HUES48 (cell line): ENCODE measurements around the gene TRAF3.

Experiments used
- H3K27ac ChIP-seq: one replicate; pipeline ENCODE4 v1.7.0; 2013; ENCODE audit warnings: low read depth, low read length, inconsistent platforms
- H3K27me3 ChIP-seq: 2 replicates; pipeline ENCODE4 v1.6.1; 2013; ENCODE audit warnings: mild to moderate bottlenecking, low read length; ENCODE audit not compliant: control insufficient read depth, insufficient read depth
- H3K36me3 ChIP-seq: 2 replicates; pipeline ENCODE4 v1.6.1; 2013; ENCODE audit warnings: low read length; ENCODE audit not compliant: control insufficient read depth, insufficient read depth
- H3K4me1 ChIP-seq: 2 replicates; pipeline ENCODE4 v1.6.1; 2013; ENCODE audit warnings: mild to moderate bottlenecking, low read length; ENCODE audit not compliant: control insufficient read depth, insufficient read depth
- H3K4me3 ChIP-seq: 2 replicates; pipeline ENCODE4 v1.5.1; 2013; ENCODE audit warnings: mild to moderate bottlenecking, low read depth, low read length
- H3K9ac ChIP-seq: 2 replicates; pipeline ENCODE4 v1.6.1; 2013; ENCODE audit warnings: mild to moderate bottlenecking, low read depth, low read length, moderate library complexity
- H3K9me3 ChIP-seq: 2 replicates; pipeline ENCODE4 v1.6.1; 2013; ENCODE audit warnings: low read length; ENCODE audit not compliant: control insufficient read depth, insufficient read depth

Gene TRAF3

DNA sequence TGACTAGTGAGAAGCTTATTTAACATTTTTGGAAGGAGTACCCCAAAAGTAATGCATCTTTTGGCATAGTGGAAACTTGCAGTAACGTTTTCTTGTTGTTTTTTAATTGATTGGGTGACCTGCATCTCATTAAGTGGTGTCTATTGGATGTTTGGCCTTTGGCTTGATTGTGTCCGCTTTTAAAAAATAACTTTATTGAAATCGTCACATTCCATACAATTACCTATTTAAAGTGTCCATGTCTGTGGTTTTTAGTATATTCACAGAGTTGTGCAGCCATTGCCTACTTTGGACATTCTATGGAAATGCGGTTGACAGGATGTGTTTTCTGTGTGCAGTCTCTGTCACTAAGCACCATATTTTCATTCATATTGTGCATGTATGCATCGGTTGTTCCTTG, 46.3 kb downstream of the TRAF3 start:
- no peaks in the 10 kb centered on the region for H3K27me3 ChIP-seq
- no peaks in the 10 kb centered on the region for H3K9me3 ChIP-seq
- no peak overlapping the region for H3K9ac ChIP-seq
- no peaks in the 10 kb centered on the region for H3K36me3 ChIP-seq
- H3K4me1 ChIP-seq, result peaks cover 35% of the 10 kb centered on the region
- no peak overlapping the region for H3K4me3 ChIP-seq
- H3K27ac ChIP-seq, result no peak overlapping the region

DNA sequence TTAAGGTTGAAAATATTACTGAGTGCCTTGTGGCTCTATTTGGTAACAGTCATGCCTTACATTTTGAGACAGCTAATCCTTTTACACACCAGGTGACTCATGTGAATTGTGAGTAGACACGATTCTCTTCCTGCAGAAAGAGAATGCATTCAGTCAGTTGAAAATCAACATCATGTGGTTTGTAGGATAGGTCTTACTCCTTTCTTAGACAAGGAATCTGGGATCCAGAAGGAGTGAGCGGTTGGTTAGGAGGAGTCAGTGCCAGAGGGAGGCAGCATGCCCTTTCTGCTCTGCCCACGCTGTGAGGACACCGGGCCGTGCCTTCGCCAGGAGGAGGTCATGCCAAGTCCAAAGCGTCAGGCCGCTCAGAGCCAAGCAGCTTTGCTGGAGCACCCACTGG, 47.6 kb downstream of the TRAF3 start:
- Histone ChIP-seq H3K27me3 (no peaks in the 10 kb centered on the region), H3K4me1 (peaks cover 36% of the 10 kb centered on the region), H3K36me3 (no peaks in the 10 kb centered on the region), H3K4me3 (no peak overlapping the region), H3K9ac (no peak overlapping the region), H3K27ac (no peak overlapping the region), H3K9me3 (no peaks in the 10 kb centered on the region)

GRCh38 chr14:102825307-102826095, 48.3 kb downstream of the TRAF3 start:
- Histone ChIP-seq H3K9me3 (no peaks in the 10 kb centered on the region), H3K4me1 (peaks cover 40% of the 10 kb centered on the region), H3K36me3 (no peaks in the 10 kb centered on the region), H3K27ac (no peak overlapping the region), H3K27me3 (no peaks in the 10 kb centered on the region), H3K9ac (no peak overlapping the region), H3K4me3 (no peak overlapping the region)

DNA sequence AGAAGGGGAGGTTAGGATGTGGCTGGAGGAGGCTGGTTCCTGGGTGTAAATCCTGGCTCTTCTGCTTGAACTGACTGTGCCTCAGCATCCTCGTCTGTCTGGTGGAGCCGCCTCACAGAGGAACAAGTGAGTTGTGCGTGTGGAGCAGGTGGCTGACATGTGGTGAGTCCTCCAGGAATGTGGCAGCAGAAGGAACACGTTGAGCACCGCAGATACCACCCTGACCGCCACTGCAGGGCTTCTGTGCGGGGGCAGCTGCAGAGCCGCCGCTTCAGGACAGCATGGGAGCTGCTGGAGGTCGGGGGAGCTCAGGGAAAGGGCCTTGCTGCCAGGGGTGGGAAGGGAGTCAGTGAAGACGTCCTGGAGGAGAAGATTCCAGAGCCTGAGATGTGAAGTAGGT, 48.9 kb downstream of the TRAF3 start:
- no peak overlapping the region for H3K27ac ChIP-seq
- H3K9me3 ChIP-seq, result no peaks in the 10 kb centered on the region
- no peaks in the 10 kb centered on the region for H3K36me3 ChIP-seq
- H3K4me3 ChIP-seq, result no peak overlapping the region
- peaks cover 44% of the 10 kb centered on the region for H3K4me1 ChIP-seq
- H3K27me3 ChIP-seq, result no peaks in the 10 kb centered on the region
- no peak overlapping the region for H3K9ac ChIP-seq

GRCh38 chr14:102826751-102827675, 49.8 kb downstream of the TRAF3 start:
- no peak overlapping the region for H3K4me3 ChIP-seq
- H3K27me3 ChIP-seq, result no peaks in the 10 kb centered on the region
- H3K36me3 ChIP-seq, result no peaks in the 10 kb centered on the region
- H3K9ac ChIP-seq, result no peak overlapping the region
- H3K9me3 ChIP-seq, result no peaks in the 10 kb centered on the region
- peaks cover 48% of the 10 kb centered on the region for H3K4me1 ChIP-seq
- H3K27ac ChIP-seq, result no peak overlapping the region

DNA sequence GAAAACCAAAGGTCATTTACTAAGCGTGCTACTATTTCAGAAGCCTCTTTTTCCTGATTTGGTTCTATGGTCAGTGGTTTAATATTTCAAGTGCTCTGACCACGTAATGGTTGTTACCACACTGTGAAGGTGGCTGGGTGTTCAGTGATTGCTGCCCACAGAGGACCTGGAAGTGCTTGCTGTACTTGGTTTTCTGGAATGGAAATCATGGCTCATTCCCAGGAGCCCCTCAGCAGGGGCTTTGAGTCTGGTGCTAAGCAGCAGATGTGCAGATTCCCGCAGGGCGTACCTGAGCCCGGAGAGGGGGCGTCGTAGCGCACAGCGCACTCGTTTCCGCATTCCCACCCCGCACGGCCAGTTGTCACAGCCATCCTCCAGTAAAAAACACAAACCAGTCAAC, 50.5 kb downstream of the TRAF3 start:
- H3K9ac ChIP-seq, result no peak overlapping the region
- peaks cover 50% of the 10 kb centered on the region for H3K4me1 ChIP-seq
- H3K4me3 ChIP-seq, result no peak overlapping the region
- H3K9me3 ChIP-seq, result no peaks in the 10 kb centered on the region
- no peaks in the 10 kb centered on the region for H3K36me3 ChIP-seq
- H3K27ac ChIP-seq, result no peak overlapping the region
- H3K27me3 ChIP-seq, result no peaks in the 10 kb centered on the region

DNA sequence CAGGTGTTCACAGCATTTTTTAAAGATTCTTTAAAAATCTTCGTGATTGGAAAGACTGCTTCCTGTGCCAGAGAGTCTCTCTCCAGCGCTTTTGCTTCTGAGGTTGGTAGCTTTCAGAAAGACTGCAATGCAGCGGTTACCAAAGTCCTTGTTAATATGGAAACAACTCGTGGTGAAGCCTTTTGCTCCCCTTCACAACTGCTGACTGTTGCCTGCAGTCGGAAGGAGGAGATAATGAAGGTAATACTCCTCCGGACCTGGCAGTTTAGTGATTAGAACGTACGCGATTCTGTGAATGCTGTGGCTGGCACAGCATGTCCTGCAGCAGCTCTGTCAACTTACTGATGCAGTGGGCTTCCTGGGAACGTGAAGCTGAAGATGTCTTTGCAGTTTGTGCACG, 50.9 kb downstream of the TRAF3 start:
- Histone ChIP-seq H3K9me3 (no peaks in the 10 kb centered on the region), H3K36me3 (no peaks in the 10 kb centered on the region), H3K4me1 (peaks cover 50% of the 10 kb centered on the region), H3K4me3 (no peak overlapping the region), H3K9ac (no peak overlapping the region), H3K27ac (no peak overlapping the region), H3K27me3 (no peaks in the 10 kb centered on the region)

DNA sequence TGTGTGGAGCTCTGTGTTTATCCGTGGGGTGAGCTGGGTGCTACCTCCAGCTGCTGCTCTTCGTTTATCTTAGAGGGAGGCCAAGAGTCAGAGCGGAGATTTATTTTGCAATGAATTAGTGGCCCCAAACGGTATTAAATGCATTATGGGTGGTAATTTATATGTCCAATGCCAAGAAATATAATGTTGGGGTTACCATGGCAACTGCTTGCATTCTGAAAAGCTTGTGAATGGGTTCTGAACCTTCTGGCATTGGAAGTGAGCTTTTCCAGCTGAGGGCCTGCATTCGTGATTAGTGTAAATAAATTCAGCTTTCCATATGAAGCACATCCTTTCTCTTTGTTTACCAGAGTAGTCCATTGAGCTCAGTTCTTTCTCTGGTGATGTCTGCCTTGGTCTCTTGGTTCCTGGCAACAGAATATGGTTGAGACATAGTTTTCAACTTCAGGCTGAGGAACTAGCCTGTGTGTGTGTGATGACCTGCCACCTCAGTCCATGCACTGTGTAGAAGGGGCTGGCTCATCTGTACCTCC, 51.8 kb downstream of the TRAF3 start:
- Histone ChIP-seq H3K27ac (no peak overlapping the region), H3K27me3 (no peaks in the 10 kb centered on the region), H3K4me1 (peaks cover 53% of the 10 kb centered on the region), H3K9ac (no peak overlapping the region), H3K36me3 (no peaks in the 10 kb centered on the region), H3K9me3 (no peaks in the 10 kb centered on the region), H3K4me3 (no peak overlapping the region)

GRCh38 chr14:102830474-102831045, 53.3 kb downstream of the TRAF3 start:
- H3K4me1 ChIP-seq, result peaks cover 46% of the 10 kb centered on the region
- no peak overlapping the region for H3K4me3 ChIP-seq
- no peak overlapping the region for H3K27ac ChIP-seq
- no peaks in the 10 kb centered on the region for H3K9me3 ChIP-seq
- H3K9ac ChIP-seq, result no peak overlapping the region
- no peaks in the 10 kb centered on the region for H3K36me3 ChIP-seq
- H3K27me3 ChIP-seq, result no peaks in the 10 kb centered on the region

GRCh38 chr14:102831163-102831804, 54.0 kb downstream of the TRAF3 start:
- no peaks in the 10 kb centered on the region for H3K27me3 ChIP-seq
- no peaks in the 10 kb centered on the region for H3K36me3 ChIP-seq
- H3K9ac ChIP-seq, result no peak overlapping the region
- H3K9me3 ChIP-seq, result no peaks in the 10 kb centered on the region
- H3K4me3 ChIP-seq, result no peak overlapping the region
- H3K27ac ChIP-seq, result no peak overlapping the region
- H3K4me1 ChIP-seq, result peaks cover 46% of the 10 kb centered on the region
